Measurements from ENCODE around the gene WASF2. TPM values are rescaled to one million over a fixed set of nuclear protein-coding genes. Genes with fewer than 3 reads are reported as not detected.

WASF2 gene
- total and polyA plus RNA-seq, 11 donors: 14.2 to 103 (median 47.9) TPM

GRCh38 chr1:27383661-27384060 lies 106.3 kb downstream of the WASF2 start:
- no peaks in the 10 kb centered on the region for H3K9me3 ChIP-seq
- no peak overlapping the region for H3K4me3 ChIP-seq
- no peak for DNase-seq
- peaks cover 0 to 32% (median 2%) of the 10 kb centered on the region in 12 donors for H3K4me1 ChIP-seq
- H3K36me3 ChIP-seq: no peaks in the 10 kb centered on the region
- peaks cover 0 to 5% (median 0%) of the 10 kb centered on the region in 9 donors for H3K27me3 ChIP-seq
- no peak for TF ChIP-seq CTCF (IDR thresholded peaks at IDR 0.05)
- TF ChIP-seq POLR2A (IDR thresholded peaks at IDR 0.05): no peak
- 93 to 96% (median 95%) methylated on average over 13 of the region's 13 CpGs for WGBS, 4 donors
- no peak overlapping the region for H3K27ac ChIP-seq
- no peak for ATAC-seq
- intact Hi-C loops (cut with DNase I): loop anchor here in 1 of 10 donors (10.0 kb wide), 1 partner anchor 279 kb away; no protein-coding TSS in a partner anchor

GRCh38 chr1:27383039-27383605 lies 106.8 kb downstream of the WASF2 start, which contains the start of gene CD164L2:
TSS of gene CD164L2 (minus strand) at chr1:27383333. CDS start at chr1:27383239, 94 bp downstream.
- no peak for TF ChIP-seq CTCF (IDR thresholded peaks at IDR 0.05)
- no peak for TF ChIP-seq POLR2A (IDR thresholded peaks at IDR 0.05)
- Histone ChIP-seq H3K36me3 (no peaks in the 10 kb centered on the region), H3K4me3 (no peak within 1 kb of the TSS), H3K27me3 (peaks cover 0 to 5% (median 0%) of the 10 kb centered on the region in 9 donors), H3K9me3 (no peaks in the 10 kb centered on the region), H3K27ac (no peak within 1 kb of the TSS), H3K4me1 (peaks cover 0 to 27% (median under 1%) of the 10 kb centered on the region in 12 donors)
- DNase-seq (no peak), ATAC-seq (peak in 1 of 4 donors; percentile 6)
- intact Hi-C loops (cut with DNase I): loop anchor here in 1 of 10 donors (10.0 kb wide), 1 partner anchor 278 kb away; no protein-coding TSS in a partner anchor
- 20 to 27% (median 22%) methylated on average over 16 to 43 of the region's 43 CpGs for WGBS, 4 donors

GRCh38 chr1:27381969-27382762 lies 107.8 kb downstream of the WASF2 start:
- no peaks in the 10 kb centered on the region for H3K9me3 ChIP-seq
- peaks cover 0 to 31% (median 1%) of the 10 kb centered on the region in 12 donors for H3K4me1 ChIP-seq
- TF ChIP-seq CTCF (IDR thresholded peaks at IDR 0.05): no peak
- TF ChIP-seq POLR2A (IDR thresholded peaks at IDR 0.05): no peak
- DNase-seq (no peak), ATAC-seq (no peak)
- no peaks in the 10 kb centered on the region for H3K36me3 ChIP-seq
- intact Hi-C loops (cut with DNase I): loop anchor here in 1 of 10 donors (10.0 kb wide), 1 partner anchor 277 kb away; no protein-coding TSS in a partner anchor
- whole genome bisulfite sequencing, 4 donors: 75 to 85% (median 82%) methylated on average over 6 to 18 of the region's 18 CpGs
- H3K27ac ChIP-seq: no peak overlapping the region
- H3K27me3 ChIP-seq: peaks cover 0 to 5% (median 0%) of the 10 kb centered on the region in 9 donors
- no peak overlapping the region for H3K4me3 ChIP-seq
